Activated CD8-positive, alpha-beta T cell treated with anti-CD3 and anti-CD28 coated beads for 36 hours (primary cell): ENCODE measurements around the gene HOXD4. TPM values are rescaled to one million over a fixed set of nuclear protein-coding genes. Genes with fewer than 3 reads are reported as not detected.

Experiments used
- ATAC-seq: fragments of 200-7000 bp; cut with Tn5 transposase; one replicate; pipeline ENCODE4 v1.10.0; 2021; ENCODE audit warnings: mild to moderate bottlenecking, moderate library complexity
- CTCF ChIA-PET: fragments of 350-600 bp; sonication (Branson Sonifier 250); formaldehyde crosslinking; loops from one replicate; lab custom pipeline; 2021; ENCODE audit warnings: antibody characterized with exemption; lab: Charles Lee
- POLR2A ChIA-PET: fragments of 350-600 bp; sonication (Branson Sonifier 250); formaldehyde crosslinking; loops from one replicate; lab custom pipeline; 2021; ENCODE audit warnings: antibody characterized with exemption; lab: Charles Lee
- DNase-seq: peaks from one replicate; pipeline ENCODE4 v3.0.0-alpha.2; 2020
- H3K27ac Mint-ChIP-seq: one replicate; pipeline ENCODE4 v1.8.0; 2021; ENCODE audit warnings: mild to moderate bottlenecking, mixed read lengths
- H3K27me3 Mint-ChIP-seq: one replicate; pipeline ENCODE4 v1.8.0; 2021; ENCODE audit warnings: mixed read lengths
- H3K36me3 Mint-ChIP-seq: one replicate; pipeline ENCODE4 v1.8.0; 2021; ENCODE audit warnings: low read depth, mixed read lengths
- H3K4me1 Mint-ChIP-seq: one replicate; pipeline ENCODE4 v1.8.0; 2021; ENCODE audit warnings: low read depth, mixed read lengths
- H3K4me3 Mint-ChIP-seq: one replicate; pipeline ENCODE4 v1.8.0; 2021; ENCODE audit warnings: mild to moderate bottlenecking, moderate library complexity, mixed read lengths
- H3K9me3 Mint-ChIP-seq: one replicate; pipeline ENCODE4 v1.8.0; 2021; ENCODE audit warnings: mixed read lengths
- CTCF ChIP-seq: fragments of 200-600 bp; IDR thresholded peaks from one replicate; pipeline ENCODE4 v1.8.0; 2022; ENCODE audit warnings: antibody characterized with exemption, mild to moderate bottlenecking
- intact Hi-C: fragments of 100-400 bp; cut with micrococcal nuclease; formaldehyde crosslinking; loops from one replicate; pipeline ENCODE4 v1.10.0; 2022
- total RNA-seq, 2 experiments: library from RNA; stranded (reverse); gene quantifications; one replicate each; pipeline ENCODE4 v1.2.3, GENCODE V29; 2021

The HOXD4 gene
- total RNA-seq, 2 experiments from 2014 or later = not detected

GRCh38 chr2:176147210-176147799 is 4.0 kb upstream of the HOXD4 start:
- Mint-ChIP-seq H3K27ac (no peak overlapping the region), H3K9me3 (no peaks in the 10 kb centered on the region), H3K4me3 (no peak overlapping the region), H3K36me3 (no peaks in the 10 kb centered on the region), H3K4me1 (peaks cover 4% of the 10 kb centered on the region), H3K27me3 (peaks cover 80% of the 10 kb centered on the region)
- ATAC-seq (no peak), DNase-seq (no peak)
- intact Hi-C loops = no loop called here
- CTCF ChIA-PET = no interaction called here
- no peak for TF ChIP-seq CTCF
- POLR2A ChIA-PET = no interaction called here

- intact Hi-C loops = no loop called here
- no peak overlapping the region for H3K27ac Mint-ChIP-seq
- H3K9me3 Mint-ChIP-seq = no peaks in the 10 kb centered on the region
- DNase-seq (no peak), ATAC-seq (no peak)
- H3K36me3 Mint-ChIP-seq = no peaks in the 10 kb centered on the region
- ChIA-PET CTCF (no interaction called here), POLR2A (no interaction called here)
- no peak for TF ChIP-seq CTCF
- H3K27me3 Mint-ChIP-seq = peaks cover 84% of the 10 kb centered on the region
- H3K4me1 Mint-ChIP-seq = peaks cover 7% of the 10 kb centered on the region
- H3K4me3 Mint-ChIP-seq = no peak overlapping the region
Measured at GRCh38 chr2:176147800-176148496, 3.4 kb upstream of the HOXD4 start.

- intact Hi-C loops = no loop called here
- ChIA-PET CTCF (no interaction called here), POLR2A (no interaction called here)
- DNase-seq (no peak), ATAC-seq (no peak)
- no peaks in the 10 kb centered on the region for H3K9me3 Mint-ChIP-seq
- no peak for TF ChIP-seq CTCF
- H3K36me3 Mint-ChIP-seq = no peaks in the 10 kb centered on the region
- no peak overlapping the region for H3K27ac Mint-ChIP-seq
- H3K4me1 Mint-ChIP-seq = peaks cover 7% of the 10 kb centered on the region
- peaks cover 84% of the 10 kb centered on the region for H3K27me3 Mint-ChIP-seq
- no peak overlapping the region for H3K4me3 Mint-ChIP-seq
Measured at GRCh38 chr2:176148751-176149421, 2.5 kb upstream of the HOXD4 start.

- H3K9me3 Mint-ChIP-seq = no peaks in the 10 kb centered on the region
- no peaks in the 10 kb centered on the region for H3K36me3 Mint-ChIP-seq
- no peak for TF ChIP-seq CTCF
- DNase-seq (no peak), ATAC-seq (no peak)
- H3K4me1 Mint-ChIP-seq = peaks cover 7% of the 10 kb centered on the region
- CTCF ChIA-PET = interaction anchor here (2.7 kb wide), 1 partner anchor 306 kb away, joined by 8 read pairs; no protein-coding TSS in a partner anchor
- no peak overlapping the region for H3K4me3 Mint-ChIP-seq
- no peak overlapping the region for H3K27ac Mint-ChIP-seq
- H3K27me3 Mint-ChIP-seq = peaks cover 84% of the 10 kb centered on the region
- intact Hi-C loops = no loop called here
- POLR2A ChIA-PET = no interaction called here
Measured at GRCh38 chr2:176149481-176149938, 1.8 kb upstream of the HOXD4 start.
